Caco-2 (cell line): ENCODE results near the gene PLXNA3. TPM values are rescaled to one million over a fixed set of nuclear protein-coding genes. Genes with fewer than 3 reads are reported as not detected.

Source experiments
- BruUV-seq: library from RNA; stranded (reverse); fragments of 400-500 nt; replicated peaks from 2 replicates; lab custom pipeline; 2021; lab: Mats Ljungman, UMichigan
- CTCF ChIA-PET: fragments of 300-600 bp; sonication (Branson Sonifier 250); formaldehyde crosslinking; loops from one replicate; lab custom pipeline; 2022; ENCODE audit warnings: antibody characterized with exemption; lab: Charles Lee
- POLR2A ChIA-PET: fragments of 300-600 bp; sonication (Branson Sonifier 250); formaldehyde crosslinking; loops from one replicate; lab custom pipeline; 2022; ENCODE audit warnings: antibody characterized with exemption; lab: Charles Lee
- DNase-seq, 2 experiments: peaks; one replicate each; pipeline versions ENCODE4 v3.0.0 to v3.0.0-alpha.2; 2020 to 2022
- H3K27me3 ChIP-seq: replicated peaks from 2 replicates; pipeline ENCODE4 v1.6.0; 2011; ENCODE audit warnings: low read length; ENCODE audit not compliant: control insufficient read depth, insufficient read depth
- H3K36me3 ChIP-seq: 2 replicates; pipeline ENCODE4 v1.5.1; 2011; ENCODE audit warnings: low read length; ENCODE audit not compliant: control insufficient read depth, insufficient read depth
- H3K4me1 ChIP-seq: fragments of 250-450 bp; sonication (Bioruptor Pico); 2 replicates; pipeline ENCODE4 v1.5.1; 2020; ENCODE audit warnings: mild to moderate bottlenecking
- H3K4me3 ChIP-seq: 2 replicates; pipeline ENCODE4 v1.5.1; 2011; ENCODE audit warnings: low read depth, mild to moderate bottlenecking, control low read depth, low read length
- H3K9me3 ChIP-seq: fragments of 250-450 bp; sonication (Bioruptor Pico); 2 replicates; pipeline ENCODE4 v1.5.1; 2020; ENCODE audit warnings: mild to moderate bottlenecking, moderate library complexity
- H3K27ac Mint-ChIP-seq: one replicate; pipeline ENCODE4 v1.8.0; 2022; ENCODE audit warnings: mixed read lengths; ENCODE audit not compliant: unreplicated experiment
- H3K27me3 Mint-ChIP-seq: one replicate; pipeline ENCODE4 v1.8.0; 2022; ENCODE audit warnings: mixed read lengths; ENCODE audit not compliant: insufficient read depth, unreplicated experiment
- H3K36me3 Mint-ChIP-seq: one replicate; pipeline ENCODE4 v1.8.0; 2022; ENCODE audit warnings: mild to moderate bottlenecking, mixed read lengths; ENCODE audit not compliant: insufficient read depth, unreplicated experiment
- H3K4me1 Mint-ChIP-seq: one replicate; pipeline ENCODE4 v1.8.0; 2022; ENCODE audit warnings: low read depth, mixed read lengths; ENCODE audit not compliant: unreplicated experiment
- H3K4me3 Mint-ChIP-seq: one replicate; pipeline ENCODE4 v1.8.0; 2022; ENCODE audit warnings: mild to moderate bottlenecking, moderate library complexity, mixed read lengths; ENCODE audit not compliant: unreplicated experiment
- H3K9me3 Mint-ChIP-seq: one replicate; pipeline ENCODE4 v1.8.0; 2022; ENCODE audit warnings: mixed read lengths; ENCODE audit not compliant: unreplicated experiment
- intact Hi-C: fragments of 100-400 bp; cut with micrococcal nuclease; formaldehyde crosslinking; loops from one replicate; pipeline ENCODE4 v1.10.0; 2022; ENCODE audit not compliant: unreplicated experiment
- total RNA-seq: library from RNA; stranded (reverse); gene quantifications from 2 replicates; pipeline ENCODE4 v1.2.3, GENCODE V29; 2022
- TF ChIP-seq, protein P1 (sequence below), 2 experiments: fragments of 200-600 bp in 1 of 2; IDR thresholded peaks; 1 replicate in 1 of 2; 2 replicates in 1 of 2; pipeline versions ENCODE4 v1.5.1 to v1.8.0; 2011 to 2022; ENCODE audit warnings: antibody characterized with exemption in 1 of 2, control low read depth in 1 of 2, inconsistent platforms in 1 of 2, low read depth in 1 of 2, low read length in 1 of 2, mild to moderate bottlenecking in 1 of 2, moderate library complexity in 1 of 2; ENCODE audit not compliant: insufficient read depth in 1 of 2, severe bottlenecking in 1 of 2, unreplicated experiment in 1 of 2

Gene PLXNA3
- total RNA-seq, 1 experiment from 2014 or later, result 58.4 TPM

DNA sequence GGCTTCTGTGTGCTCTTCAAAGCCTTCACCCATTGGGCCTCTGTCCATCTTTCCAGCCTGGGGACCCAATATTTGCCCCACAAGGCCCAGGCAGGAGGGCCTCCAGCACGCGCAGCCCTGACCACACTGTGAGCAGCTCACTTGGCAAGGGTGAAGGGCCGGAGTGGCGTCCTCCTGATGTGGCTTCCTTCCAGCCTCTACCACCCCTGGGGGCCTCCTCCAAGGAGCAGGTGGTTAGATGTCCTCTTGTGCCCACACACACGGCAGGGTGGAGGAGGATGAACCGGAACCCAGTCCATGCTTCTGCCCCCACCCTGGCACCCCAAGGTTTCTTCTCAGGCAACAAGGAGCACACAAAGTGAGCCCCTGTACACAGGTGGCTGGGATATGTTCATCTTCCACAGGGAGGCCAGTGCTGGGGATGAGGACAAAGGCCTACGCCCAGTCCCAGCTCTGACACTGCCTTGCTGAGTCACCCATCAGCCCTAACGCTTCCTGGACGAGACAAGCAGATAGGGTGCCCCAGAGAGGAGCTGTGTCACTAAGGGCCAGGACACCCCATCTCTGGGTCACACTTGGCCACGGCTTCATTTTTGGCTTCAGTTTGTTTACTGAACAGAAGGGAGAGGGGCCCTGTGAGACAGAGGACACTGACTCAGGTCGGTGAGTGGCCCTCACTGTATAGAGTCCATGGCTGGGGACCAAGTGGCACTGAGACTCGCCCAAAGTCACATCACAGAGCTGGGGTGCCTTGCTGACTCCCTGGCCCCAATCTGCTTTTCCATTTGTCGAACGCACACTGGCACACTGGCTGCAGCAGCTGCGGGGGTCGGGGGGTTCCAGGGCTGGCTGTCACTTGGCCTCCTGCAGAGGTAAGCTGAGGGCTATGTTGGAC is 26.4 kb downstream of the PLXNA3 start:
- DNase-seq, result no peak
- no peak overlapping the region for H3K4me3 Mint-ChIP-seq
- no peaks in the 10 kb centered on the region for H3K9me3 Mint-ChIP-seq
- no peak overlapping the region for H3K27ac Mint-ChIP-seq
- ChIA-PET POLR2A (no interaction called here), CTCF (interaction anchor here (0.5 kb wide), 1 partner anchor 47 kb away, joined by 5 read pairs; no protein-coding TSS in a partner anchor)
- BruUV-seq, result no TSS peak
- no peaks in the 10 kb centered on the region for H3K27me3 Mint-ChIP-seq
- no peaks in the 10 kb centered on the region for H3K4me1 Mint-ChIP-seq
- H3K4me1 ChIP-seq, result peaks cover 4% of the 10 kb centered on the region; the same call in 1 of the 2 replicates
- intact Hi-C loops, result no loop called here
- H3K9me3 ChIP-seq, result no peaks in the 10 kb centered on the region
- no peaks in the 10 kb centered on the region for H3K27me3 ChIP-seq
- H3K4me3 ChIP-seq, result no peak overlapping the region
- 0 out of 2 replicates have a peak, but pooled peaks cover 1% of the 10 kb centered on the region for H3K36me3 ChIP-seq
- H3K36me3 Mint-ChIP-seq, result peaks cover 11% of the 10 kb centered on the region
- TF ChIP-seq, protein P1, sequence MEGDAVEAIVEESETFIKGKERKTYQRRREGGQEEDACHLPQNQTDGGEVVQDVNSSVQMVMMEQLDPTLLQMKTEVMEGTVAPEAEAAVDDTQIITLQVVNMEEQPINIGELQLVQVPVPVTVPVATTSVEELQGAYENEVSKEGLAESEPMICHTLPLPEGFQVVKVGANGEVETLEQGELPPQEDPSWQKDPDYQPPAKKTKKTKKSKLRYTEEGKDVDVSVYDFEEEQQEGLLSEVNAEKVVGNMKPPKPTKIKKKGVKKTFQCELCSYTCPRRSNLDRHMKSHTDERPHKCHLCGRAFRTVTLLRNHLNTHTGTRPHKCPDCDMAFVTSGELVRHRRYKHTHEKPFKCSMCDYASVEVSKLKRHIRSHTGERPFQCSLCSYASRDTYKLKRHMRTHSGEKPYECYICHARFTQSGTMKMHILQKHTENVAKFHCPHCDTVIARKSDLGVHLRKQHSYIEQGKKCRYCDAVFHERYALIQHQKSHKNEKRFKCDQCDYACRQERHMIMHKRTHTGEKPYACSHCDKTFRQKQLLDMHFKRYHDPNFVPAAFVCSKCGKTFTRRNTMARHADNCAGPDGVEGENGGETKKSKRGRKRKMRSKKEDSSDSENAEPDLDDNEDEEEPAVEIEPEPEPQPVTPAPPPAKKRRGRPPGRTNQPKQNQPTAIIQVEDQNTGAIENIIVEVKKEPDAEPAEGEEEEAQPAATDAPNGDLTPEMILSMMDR (IDR thresholded peaks at IDR 0.05; ENCODE audit: insufficient read depth in 1 of 2, low read depth in 1 of 2, low read length in 1 of 2, severe bottlenecking in 1 of 2, unreplicated experiment in 1 of 2), result no peak

DNA sequence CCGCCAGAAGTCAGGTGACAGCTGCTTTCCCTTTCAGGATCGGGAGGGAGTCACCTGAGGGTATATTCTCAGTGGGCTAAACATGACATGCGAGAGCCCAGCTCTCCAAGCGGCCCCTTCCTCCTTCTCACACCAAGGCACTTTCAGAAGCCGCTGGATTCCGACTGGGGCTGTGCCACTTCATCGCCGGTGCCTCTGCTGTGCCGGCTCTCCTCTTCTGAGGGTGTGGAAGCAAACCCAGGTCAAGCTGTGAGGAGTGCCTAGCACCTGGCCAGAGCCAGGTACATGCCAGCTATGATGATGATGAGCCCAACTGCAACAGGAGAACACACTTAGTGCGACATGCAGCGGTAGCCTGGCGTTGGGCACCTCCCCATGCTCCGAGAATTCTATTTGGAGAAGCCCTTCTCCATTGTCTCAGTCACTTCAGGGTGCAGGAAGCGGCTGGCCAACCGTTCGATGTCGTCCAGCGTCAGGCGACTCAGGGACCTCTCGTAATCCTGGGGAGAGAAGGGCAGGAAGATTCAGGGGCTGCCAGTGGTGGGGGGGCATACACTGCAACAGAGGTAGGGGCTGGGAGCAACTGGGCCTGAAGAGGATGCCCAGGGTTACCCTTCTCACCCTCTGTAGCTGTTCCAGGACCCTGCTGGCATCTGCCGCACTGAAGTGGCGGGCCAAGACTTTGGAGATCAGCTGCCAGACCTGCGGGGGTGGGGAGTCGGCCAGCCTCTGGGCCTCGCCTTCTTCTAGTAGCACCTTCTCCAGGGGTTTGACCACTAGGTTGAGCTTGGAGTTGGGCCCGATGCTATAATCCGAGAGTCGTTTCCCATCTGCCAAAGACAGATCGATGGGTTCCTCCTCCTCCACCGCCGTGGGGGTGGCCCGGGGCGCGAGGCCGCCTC is 27.3 kb downstream of the PLXNA3 start:
- 0 out of 2 replicates have a peak, but pooled peaks cover 1% of the 10 kb centered on the region for H3K36me3 ChIP-seq
- H3K4me1 ChIP-seq, result peaks cover 4% of the 10 kb centered on the region; the same call in 1 of the 2 replicates
- Mint-ChIP-seq H3K9me3 (no peaks in the 10 kb centered on the region), H3K4me1 (no peaks in the 10 kb centered on the region), H3K27ac (no peak overlapping the region), H3K4me3 (peak overlapping the region; percentile 71), H3K36me3 (peaks cover 15% of the 10 kb centered on the region), H3K27me3 (no peaks in the 10 kb centered on the region)
- intact Hi-C loops, result no loop called here
- TF ChIP-seq, protein P1 (IDR thresholded peaks at IDR 0.05; ENCODE audit: insufficient read depth in 1 of 2, low read depth in 1 of 2, low read length in 1 of 2, severe bottlenecking in 1 of 2, unreplicated experiment in 1 of 2), result no peak
- ChIA-PET POLR2A (no interaction called here), CTCF (interaction anchor here (0.5 to 0.6 kb wide), 2 partner anchors 42 to 46 kb away, joined by 4 to 5 read pairs; no protein-coding TSS in a partner anchor)
- BruUV-seq, result no TSS peak
- H3K9me3 ChIP-seq, result no peaks in the 10 kb centered on the region
- H3K27me3 ChIP-seq, result no peaks in the 10 kb centered on the region
- DNase-seq, result no peak
- peak overlapping the region; percentile 70 for H3K4me3 ChIP-seq

DNA sequence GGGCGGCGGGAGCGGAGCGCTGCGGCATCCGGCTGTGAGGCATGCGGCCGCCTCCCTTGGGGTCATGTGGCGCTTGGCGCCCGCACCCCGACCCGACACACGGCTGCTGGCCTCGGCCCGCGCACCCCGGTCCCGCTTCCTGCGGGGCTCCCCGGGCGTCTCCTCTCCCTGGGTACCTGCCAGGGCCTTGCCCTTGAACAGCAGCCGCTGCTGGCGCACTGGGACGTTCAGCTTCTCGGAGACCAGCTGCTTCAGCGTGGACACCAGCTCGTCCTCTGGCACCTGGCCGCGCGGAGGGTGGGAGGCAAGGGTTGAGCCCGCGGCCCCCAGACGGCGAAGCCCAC is 27.9 kb downstream of the PLXNA3 start:
- Mint-ChIP-seq H3K4me1 (peaks cover under 1% of the 10 kb centered on the region), H3K4me3 (peak overlapping the region; percentile 71), H3K9me3 (no peaks in the 10 kb centered on the region), H3K27me3 (no peaks in the 10 kb centered on the region), H3K36me3 (peaks cover 15% of the 10 kb centered on the region), H3K27ac (no peak overlapping the region)
- POLR2A ChIA-PET, result interaction anchor here (0.6 kb wide), 1 partner anchor 33 kb away, joined by 3 read pairs; no protein-coding TSS in a partner anchor
- intact Hi-C loops, result no loop called here
- Histone ChIP-seq H3K9me3 (no peaks in the 10 kb centered on the region), H3K27me3 (no peaks in the 10 kb centered on the region), H3K4me3 (peak overlapping the region; percentile 70), H3K36me3 (0 out of 2 replicates have a peak, but pooled peaks cover 1% of the 10 kb centered on the region), H3K4me1 (peaks cover 4% of the 10 kb centered on the region; the same call in 1 of the 2 replicates)
- CTCF ChIA-PET, result interaction anchor here (0.6 kb wide), 1 partner anchor 41 kb away, joined by 4 read pairs; no protein-coding TSS in a partner anchor
- BruUV-seq, result no TSS peak
- peak in 1 of 2 experiments; percentile 27 for DNase-seq
- TF ChIP-seq, protein P1 (IDR thresholded peaks at IDR 0.05; ENCODE audit: insufficient read depth in 1 of 2, low read depth in 1 of 2, low read length in 1 of 2, severe bottlenecking in 1 of 2, unreplicated experiment in 1 of 2), result no peak
